Heart left ventricle (tissue), 16 donors: Measurements from ENCODE around the gene MRC1. TPM values are rescaled to one million over a fixed set of nuclear protein-coding genes. Genes with fewer than 3 reads are reported as not detected.

Experiments
- ATAC-seq, 4 donors: fragments of 200-7000 bp; cut with Tn5 transposase; one replicate each; pipeline ENCODE4 v1.9.1; 2020 to 2022; ENCODE audit warnings: moderate library complexity in 4 of 4, mild to moderate bottlenecking in 3 of 4, moderate number of reproducible peaks in 1 of 4
- DNase-seq, 5 donors: peaks; one replicate each; pipeline ENCODE4 v3.0.0-alpha.2; 2020
- H3K27ac ChIP-seq, 12 donors: fragments of 200-600 bp; sonication (generic) in 4 of 12; one replicate each; pipeline versions ENCODE4 v1.5.0 to v1.8.0; 2016 to 2022; ENCODE audit warnings: mild to moderate bottlenecking in 2 of 12
- H3K27me3 ChIP-seq, 9 donors: fragments of 200-600 bp; sonication (generic) in 2 of 9; one replicate each; pipeline versions ENCODE4 v1.5.1 to v1.8.0; 2016 to 2022; ENCODE audit warnings: mild to moderate bottlenecking in 3 of 9
- H3K36me3 ChIP-seq, 9 donors: fragments of 200-600 bp; sonication (generic) in 2 of 9; one replicate each; pipeline versions ENCODE4 v1.5.0 to v1.8.0; 2018 to 2022; ENCODE audit warnings: mild to moderate bottlenecking in 2 of 9
- H3K4me1 ChIP-seq, 12 donors: fragments of 200-600 bp; sonication (generic) in 4 of 12; one replicate each; pipeline versions ENCODE4 v1.5.0 to v1.8.0; 2016 to 2022; ENCODE audit warnings: mild to moderate bottlenecking in 3 of 12
- H3K4me3 ChIP-seq, 12 donors: fragments of 200-600 bp; sonication (generic) in 4 of 12; one replicate each; pipeline versions ENCODE4 v1.5.0 to v1.8.0; 2017 to 2022; ENCODE audit warnings: mild to moderate bottlenecking in 9 of 12, moderate library complexity in 4 of 12
- H3K9me3 ChIP-seq, 12 donors: fragments of 200-600 bp; sonication (generic) in 4 of 12; one replicate each; pipeline versions ENCODE4 v1.5.0 to v1.8.0; 2016 to 2022; ENCODE audit warnings: mild to moderate bottlenecking in 1 of 12
- POLR2A ChIP-seq, 2 donors: fragments of 450-650 bp; IDR thresholded peaks; one replicate each; pipeline ENCODE4 v1.6.1; 2017; ENCODE audit warnings: antibody characterized with exemption in 2 of 2, mild to moderate bottlenecking in 2 of 2, moderate library complexity in 2 of 2
- WGBS, 4 donors: extraction: QIAGEN DNeasy Blood & Tissue Kit in 2 of 4; methylation state at CpG; one replicate each; pipeline versions ENCODE4 v1.1.5 to v1.1.7; 2013 to 2018; 5-methylcytosine and 5-hydroxymethylcytosine counted together
- intact Hi-C, 10 donors: fragments of 100-400 bp; cut with DNase I; formaldehyde crosslinking; loops; one replicate each; pipeline versions ENCODE4 v1.11.1 to v1.14.2; 2022
- polyA plus RNA-seq, 2 donors: library from polyadenylated mRNA; stranded (reverse); fragments of 200-250 nt; gene quantifications; one replicate each; pipeline ENCODE4 v1.2.3, GENCODE V29; 2013
- total RNA-seq, 9 donors: library from RNA; depleted of rRNA in 2 of 9; stranded (reverse); fragments of >200 nt in 2 of 9; fragmentation: NEBNext Ultra II Directional in 3 of 9; extraction: Animal tissue kit (Norgen Biotek cat#: 25700) in 3 of 9; gene quantifications; one replicate each; pipeline versions ENCODE4 v1.1.0 to v1.2.4, GENCODE V29; 2016 to 2023
- TF ChIP-seq, protein P1 (sequence below), 12 donors: fragments of 200-600 bp; sonication (generic) in 4 of 12; IDR thresholded peaks; one replicate each; pipeline versions ENCODE4 v1.5.0 to v1.8.0; 2018 to 2022; ENCODE audit warnings: antibody characterized with exemption in 12 of 12, mild to moderate bottlenecking in 5 of 12
- donor health status: ischemic (EF 13 %, LVEDD 7.1; RV severe dilation, severe dysfunction).
- donor health status: healthy with polysubstance abuse.
- donor health status: DM: no; HTN: yes; CAD: no.
- donor health status: DM: no; HTN: no; CAD: no.
- donor health status: ischemic (EF 25% LVEDD 6.9; RV normal size, moderate dysfunction).
- donor health status: ischemic (EF 25% LVEDD 5.7; RV mildly dilated, moderate dysfunction).
- donor health status: healthy.
- donor health status: DM: yes; HTN: yes; CAD: no.
- donor health status: ischemic (EF 35%, LVEDD 5.7; RV mildly dilated, moderate dysfunction).
- donor health status: nonischemic (EF 11% LVEDD 7.7; RV severe dilation, severe dysfunction).
- donor health status: DM: yes; HTN: yes; CAD: no.
- donor health status: PGD.
- donor health status: ischemic (EF 29% LVEDD 5.4; RV normal size, mild dysfunction).
- donor health status: nonischemic (EF 23%, LVEDD 6.1; RV moderate dilation, normal function).

MRC1 gene
- total and polyA plus RNA-seq, 11 donors = 3.1 to 144 (median 9.7) TPM

DNA sequence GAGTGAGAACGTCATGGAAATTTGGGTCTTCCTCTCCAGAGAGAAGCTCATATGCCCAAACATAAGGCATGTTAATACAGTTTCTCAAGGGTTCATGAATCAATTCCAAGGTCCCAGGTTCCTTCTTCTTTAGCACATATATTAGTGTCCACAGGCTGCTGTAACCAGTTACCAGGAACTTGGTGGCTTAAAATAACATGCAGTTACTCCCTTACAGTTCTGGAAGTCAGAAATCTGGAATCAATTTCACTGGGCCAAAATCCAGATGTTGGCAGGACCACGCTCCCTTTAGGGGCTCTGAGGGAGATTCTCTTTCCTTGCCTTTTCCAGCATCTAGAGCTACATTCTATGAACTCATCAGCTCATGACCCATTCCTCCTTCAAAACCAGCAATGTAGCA, 64.8 kb downstream of the MRC1 start:
- DNase-seq (no peak), ATAC-seq (no peak)
- no peaks in the 10 kb centered on the region for H3K27me3 ChIP-seq
- H3K36me3 ChIP-seq = peaks cover 0 to 32% (median 0%) of the 10 kb centered on the region in 9 donors
- no peaks in the 10 kb centered on the region for H3K9me3 ChIP-seq
- no peak overlapping the region for H3K27ac ChIP-seq
- no peak for TF ChIP-seq POLR2A (IDR thresholded peaks at IDR 0.05)
- TF ChIP-seq, protein P1, sequence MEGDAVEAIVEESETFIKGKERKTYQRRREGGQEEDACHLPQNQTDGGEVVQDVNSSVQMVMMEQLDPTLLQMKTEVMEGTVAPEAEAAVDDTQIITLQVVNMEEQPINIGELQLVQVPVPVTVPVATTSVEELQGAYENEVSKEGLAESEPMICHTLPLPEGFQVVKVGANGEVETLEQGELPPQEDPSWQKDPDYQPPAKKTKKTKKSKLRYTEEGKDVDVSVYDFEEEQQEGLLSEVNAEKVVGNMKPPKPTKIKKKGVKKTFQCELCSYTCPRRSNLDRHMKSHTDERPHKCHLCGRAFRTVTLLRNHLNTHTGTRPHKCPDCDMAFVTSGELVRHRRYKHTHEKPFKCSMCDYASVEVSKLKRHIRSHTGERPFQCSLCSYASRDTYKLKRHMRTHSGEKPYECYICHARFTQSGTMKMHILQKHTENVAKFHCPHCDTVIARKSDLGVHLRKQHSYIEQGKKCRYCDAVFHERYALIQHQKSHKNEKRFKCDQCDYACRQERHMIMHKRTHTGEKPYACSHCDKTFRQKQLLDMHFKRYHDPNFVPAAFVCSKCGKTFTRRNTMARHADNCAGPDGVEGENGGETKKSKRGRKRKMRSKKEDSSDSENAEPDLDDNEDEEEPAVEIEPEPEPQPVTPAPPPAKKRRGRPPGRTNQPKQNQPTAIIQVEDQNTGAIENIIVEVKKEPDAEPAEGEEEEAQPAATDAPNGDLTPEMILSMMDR (IDR thresholded peaks at IDR 0.05) = no peak
- peaks cover 0 to 9% (median 0%) of the 10 kb centered on the region in 12 donors for H3K4me1 ChIP-seq
- 63 to 81% (median 73%) methylated on average over 2 of the region's 2 CpGs for whole genome bisulfite sequencing, 4 donors
- intact Hi-C loops = no loop called here
- no peak overlapping the region for H3K4me3 ChIP-seq

DNA sequence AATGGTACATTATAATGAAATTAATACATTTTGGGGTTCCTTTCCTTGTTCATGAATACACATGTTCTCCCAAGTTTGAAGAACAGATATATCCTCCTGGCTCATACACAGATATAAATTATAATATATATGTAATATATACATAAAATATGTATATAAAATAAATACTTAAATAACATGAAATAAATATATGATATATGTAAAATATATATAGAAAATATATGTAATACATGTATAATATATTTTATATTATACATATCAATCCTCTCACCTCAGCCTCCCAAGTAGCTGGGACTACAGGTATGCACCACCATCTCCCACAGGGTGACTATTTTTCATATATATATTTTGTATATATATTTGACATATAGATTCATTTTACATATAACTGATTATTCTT, 68.0 kb downstream of the MRC1 start:
- peaks cover 0 to 56% (median 0%) of the 10 kb centered on the region in 9 donors for H3K36me3 ChIP-seq
- TF ChIP-seq, protein P1 (IDR thresholded peaks at IDR 0.05) = no peak
- TF ChIP-seq POLR2A (IDR thresholded peaks at IDR 0.05) = no peak
- H3K4me1 ChIP-seq = peaks cover 0 to 3% (median 0%) of the 10 kb centered on the region in 12 donors
- intact Hi-C loops = no loop called here
- no peak overlapping the region for H3K4me3 ChIP-seq
- no peaks in the 10 kb centered on the region for H3K9me3 ChIP-seq
- no peaks in the 10 kb centered on the region for H3K27me3 ChIP-seq
- DNase-seq = no peak
- no peak for ATAC-seq
- H3K27ac ChIP-seq = no peak overlapping the region

DNA sequence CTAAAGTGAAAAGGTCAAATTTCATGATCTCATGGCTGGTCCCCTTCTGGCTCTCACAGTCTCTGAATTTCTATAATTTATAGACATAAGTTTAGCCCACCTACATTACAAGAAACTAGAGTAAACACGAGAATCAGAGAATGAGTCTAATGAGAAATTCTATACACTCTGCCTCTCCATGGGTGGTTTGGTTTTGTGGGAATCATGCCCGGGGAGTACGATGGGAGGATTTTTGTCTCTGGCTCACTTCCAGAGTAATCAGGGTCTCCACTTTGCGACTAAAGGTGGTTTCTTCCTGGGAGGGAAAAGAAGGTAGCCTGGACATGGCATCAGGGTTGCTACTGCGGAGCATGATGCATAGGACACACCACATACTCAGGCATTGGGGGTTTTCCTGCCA, 69.7 kb downstream of the MRC1 start:
- H3K36me3 ChIP-seq = peaks cover 0 to 67% (median 0%) of the 10 kb centered on the region in 9 donors
- DNase-seq = no peak
- intact Hi-C loops = no loop called here

DNA sequence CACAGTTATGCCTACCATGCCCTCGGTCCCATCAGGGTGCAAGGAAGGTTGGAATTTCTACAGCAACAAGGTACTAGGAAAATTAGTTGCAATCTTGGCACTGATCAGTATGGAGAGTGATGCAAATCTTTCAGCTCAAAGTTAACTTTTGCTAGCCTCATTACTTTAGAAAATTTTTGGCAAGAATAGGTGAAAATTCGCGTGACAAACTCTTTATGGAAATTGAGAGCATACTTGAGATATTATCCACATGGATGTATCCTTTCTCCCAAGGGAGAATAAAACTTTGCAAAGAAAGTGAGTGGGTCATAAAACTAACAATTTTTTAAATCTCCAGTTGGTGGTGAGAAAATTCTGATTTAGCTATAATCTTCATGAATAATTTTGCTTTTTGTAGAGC, 71.5 kb downstream of the MRC1 start:
- no peak for TF ChIP-seq POLR2A (IDR thresholded peaks at IDR 0.05)
- TF ChIP-seq, protein P1 (IDR thresholded peaks at IDR 0.05) = no peak
- intact Hi-C loops = no loop called here
- Histone ChIP-seq H3K36me3 (peaks cover 0 to 70% (median 0%) of the 10 kb centered on the region in 9 donors), H3K27me3 (no peaks in the 10 kb centered on the region), H3K9me3 (no peaks in the 10 kb centered on the region), H3K4me1 (no peaks in the 10 kb centered on the region), H3K4me3 (no peak overlapping the region), H3K27ac (no peak overlapping the region)
- DNase-seq (no peak), ATAC-seq (no peak)
- WGBS, 4 donors = 77 to 87% (median 84%) methylated on average over 3 of the region's 3 CpGs

More for the DNA sequence above, 69.7 kb downstream of the MRC1 start:
- Histone ChIP-seq H3K27me3 (no peaks in the 10 kb centered on the region), H3K4me3 (no peak overlapping the region), H3K4me1 (no peaks in the 10 kb centered on the region), H3K27ac (no peak overlapping the region), H3K9me3 (no peaks in the 10 kb centered on the region)
- 75 to 83% (median 81%) methylated on average over 5 of the region's 5 CpGs for WGBS, 4 donors
- TF ChIP-seq, protein P1 (IDR thresholded peaks at IDR 0.05) = no peak
- TF ChIP-seq POLR2A (IDR thresholded peaks at IDR 0.05) = no peak
- no peak for ATAC-seq
